Epithelial cell of proximal tubule (primary cell): Measurements from ENCODE around the gene TMEM151A. TPM values are rescaled to one million over a fixed set of nuclear protein-coding genes. Genes with fewer than 3 reads are reported as not detected.
A peak's percentile ranks its signal among the peaks of the same experiment; 100 is the strongest.

Experiments
- DNase-seq: peaks from one replicate; pipeline ENCODE4 v3.0.0-alpha.2; 2011; ENCODE audit warnings: low read depth
- H3K4me3 ChIP-seq: 2 replicates; pipeline ENCODE4 v1.5.1; 2011; ENCODE audit warnings: low read depth, mild to moderate bottlenecking, low read length
- total RNA-seq: library from RNA; depleted of rRNA; stranded (reverse); fragments of >200 nt; gene quantifications from 2 replicates; pipeline ENCODE4 v1.2.3, GENCODE V29; 2015
- TF ChIP-seq, protein P1 (sequence below): conservative IDR thresholded peaks from 2 replicates; pipeline ENCODE4 v1.5.1; 2012; ENCODE audit warnings: low read depth, mild to moderate bottlenecking, low read length

TMEM151A gene
- total RNA-seq, 1 donor from 2014 or later: 0.58 TPM

GRCh38 chr11:66288671-66289547 lies 2.8 kb upstream of the TMEM151A start, which contains the start of gene YIF1A:
Gene YIF1A (minus strand): TSS chr11:66289143. CDS start chr11:66288985, 158 bp downstream.
- peak; percentile 93 for DNase-seq
- H3K4me3 ChIP-seq: peak within 1 kb of the TSS; percentile 94
- TF ChIP-seq, protein P1, sequence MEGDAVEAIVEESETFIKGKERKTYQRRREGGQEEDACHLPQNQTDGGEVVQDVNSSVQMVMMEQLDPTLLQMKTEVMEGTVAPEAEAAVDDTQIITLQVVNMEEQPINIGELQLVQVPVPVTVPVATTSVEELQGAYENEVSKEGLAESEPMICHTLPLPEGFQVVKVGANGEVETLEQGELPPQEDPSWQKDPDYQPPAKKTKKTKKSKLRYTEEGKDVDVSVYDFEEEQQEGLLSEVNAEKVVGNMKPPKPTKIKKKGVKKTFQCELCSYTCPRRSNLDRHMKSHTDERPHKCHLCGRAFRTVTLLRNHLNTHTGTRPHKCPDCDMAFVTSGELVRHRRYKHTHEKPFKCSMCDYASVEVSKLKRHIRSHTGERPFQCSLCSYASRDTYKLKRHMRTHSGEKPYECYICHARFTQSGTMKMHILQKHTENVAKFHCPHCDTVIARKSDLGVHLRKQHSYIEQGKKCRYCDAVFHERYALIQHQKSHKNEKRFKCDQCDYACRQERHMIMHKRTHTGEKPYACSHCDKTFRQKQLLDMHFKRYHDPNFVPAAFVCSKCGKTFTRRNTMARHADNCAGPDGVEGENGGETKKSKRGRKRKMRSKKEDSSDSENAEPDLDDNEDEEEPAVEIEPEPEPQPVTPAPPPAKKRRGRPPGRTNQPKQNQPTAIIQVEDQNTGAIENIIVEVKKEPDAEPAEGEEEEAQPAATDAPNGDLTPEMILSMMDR: no peak

GRCh38 chr11:66289548-66290329 lies 2.0 kb upstream of the TMEM151A start:
- H3K4me3 ChIP-seq: peak overlapping the region; percentile 94
- TF ChIP-seq, protein P1: no peak
- DNase-seq: no peak

- no peak for DNase-seq
- H3K4me3 ChIP-seq: no peak overlapping the region
- TF ChIP-seq, protein P1: no peak
Observed at GRCh38 chr11:66290330-66290621, 1.4 kb upstream of the TMEM151A start.

- TF ChIP-seq, protein P1: no peak
- H3K4me3 ChIP-seq: no peak overlapping the region
- DNase-seq: no peak
Observed at GRCh38 chr11:66291303-66291705, 390 bp upstream of the TMEM151A start.

- TF ChIP-seq, protein P1: no peak
- no peak for DNase-seq
- no peak overlapping the region for H3K4me3 ChIP-seq
Observed at GRCh38 chr11:66292543-66293332, 1.0 kb downstream of the TMEM151A start.

DNA sequence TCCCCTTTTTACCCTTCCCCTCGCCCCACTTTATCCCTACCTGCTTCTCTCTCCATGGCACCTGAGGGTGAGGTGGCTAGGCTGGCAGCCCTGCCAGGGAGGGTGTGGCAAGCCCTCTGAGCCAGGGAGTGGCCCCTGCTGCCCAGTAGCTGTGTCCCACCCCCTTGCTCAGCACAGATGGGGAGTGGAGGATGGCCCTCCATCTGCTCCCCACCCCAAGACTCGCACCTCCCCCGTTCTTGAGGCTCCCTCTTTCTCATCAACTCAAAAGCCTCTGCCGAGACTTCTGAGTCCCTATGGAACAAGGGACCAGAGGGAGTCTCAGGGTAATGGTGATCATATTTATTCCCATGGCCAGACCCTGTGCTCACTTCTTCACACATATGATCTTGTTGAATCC lies 1.7 kb downstream of the TMEM151A start:
- TF ChIP-seq, protein P1: no peak
- DNase-seq: no peak
- no peak overlapping the region for H3K4me3 ChIP-seq
